GM18867 (cell line): ENCODE measurements around the gene GMDS.

Source experiments
- ATAC-seq: cut with Tn5 transposase; IDR thresholded peaks from one replicate; pipeline ENCODE4 v1.9.1; 2021; ENCODE audit warnings: mild to moderate bottlenecking, moderate library complexity; ENCODE audit not compliant: unreplicated experiment

The GMDS gene

GRCh38 chr6:1602049-1602713, 643.2 kb downstream of the GMDS start:
- ATAC-seq: no peak

- ATAC-seq: no peak
Observed at GRCh38 chr6:1601158-1602048, 644.0 kb downstream of the GMDS start.

GRCh38 chr6:1600764-1601157, 644.6 kb downstream of the GMDS start:
- no peak for ATAC-seq

GRCh38 chr6:1600063-1600763, 645.2 kb downstream of the GMDS start:
- no peak for ATAC-seq

DNA sequence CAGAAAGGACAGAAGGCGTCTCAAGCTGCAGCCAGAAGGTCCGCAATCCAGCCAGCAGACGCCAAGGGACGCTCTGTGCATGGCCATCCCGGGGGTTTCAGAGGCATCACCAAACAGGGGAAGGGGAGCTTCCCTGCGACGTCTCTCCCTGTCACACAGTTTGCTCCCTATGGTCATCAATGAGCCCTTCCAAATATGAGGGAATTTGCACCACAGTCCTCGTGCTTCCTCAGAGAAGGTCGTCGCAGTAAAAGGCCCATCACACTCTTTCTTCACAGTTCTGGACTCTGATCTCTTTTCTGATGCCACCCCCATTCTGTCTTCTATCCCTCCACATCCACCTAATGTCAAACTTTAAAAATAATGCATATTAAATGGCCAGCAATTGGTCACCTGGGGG, 645.9 kb downstream of the GMDS start:
- ATAC-seq: no peak

- ATAC-seq: no peak
Observed at GRCh38 chr6:1598886-1599285, 646.5 kb downstream of the GMDS start.

DNA sequence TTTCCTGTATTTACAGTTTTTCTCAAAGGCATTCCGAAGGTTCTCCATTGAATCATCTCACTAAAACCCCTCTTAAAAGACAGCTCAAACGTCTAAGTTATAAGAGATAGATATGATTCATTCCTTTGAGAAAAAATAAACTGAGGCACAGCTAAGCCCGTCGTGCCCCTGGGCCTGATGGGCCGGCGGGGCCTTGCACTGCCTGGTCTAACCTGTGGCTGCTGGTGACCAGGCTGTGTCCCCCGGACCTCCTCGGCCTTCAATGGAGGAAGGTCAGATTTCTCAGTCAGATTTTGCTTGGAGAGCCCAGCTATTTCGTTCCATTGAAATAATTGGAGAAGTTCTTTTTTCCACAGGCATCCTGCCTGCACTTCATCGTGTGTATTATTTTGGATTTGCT, 647.0 kb downstream of the GMDS start:
- no peak for ATAC-seq

DNA sequence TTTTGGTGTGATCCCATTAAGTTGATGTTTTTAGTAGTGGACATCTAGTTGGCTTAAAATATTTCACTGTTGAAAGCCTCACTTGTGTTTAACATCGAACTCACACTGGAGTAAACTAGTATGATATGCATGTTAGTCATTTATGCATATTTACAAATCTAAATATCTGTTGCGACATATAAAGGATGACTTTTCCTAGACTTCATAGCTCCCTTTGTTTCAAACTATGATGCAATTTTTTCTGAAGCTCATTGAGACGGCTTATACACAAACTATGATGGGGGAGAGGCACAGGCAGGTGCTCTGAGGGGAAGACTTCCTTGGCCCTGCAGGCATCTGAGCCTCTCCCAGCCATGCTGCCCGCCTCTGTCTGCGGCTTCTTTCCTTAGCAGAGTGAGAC, 647.5 kb downstream of the GMDS start:
- no peak for ATAC-seq

DNA sequence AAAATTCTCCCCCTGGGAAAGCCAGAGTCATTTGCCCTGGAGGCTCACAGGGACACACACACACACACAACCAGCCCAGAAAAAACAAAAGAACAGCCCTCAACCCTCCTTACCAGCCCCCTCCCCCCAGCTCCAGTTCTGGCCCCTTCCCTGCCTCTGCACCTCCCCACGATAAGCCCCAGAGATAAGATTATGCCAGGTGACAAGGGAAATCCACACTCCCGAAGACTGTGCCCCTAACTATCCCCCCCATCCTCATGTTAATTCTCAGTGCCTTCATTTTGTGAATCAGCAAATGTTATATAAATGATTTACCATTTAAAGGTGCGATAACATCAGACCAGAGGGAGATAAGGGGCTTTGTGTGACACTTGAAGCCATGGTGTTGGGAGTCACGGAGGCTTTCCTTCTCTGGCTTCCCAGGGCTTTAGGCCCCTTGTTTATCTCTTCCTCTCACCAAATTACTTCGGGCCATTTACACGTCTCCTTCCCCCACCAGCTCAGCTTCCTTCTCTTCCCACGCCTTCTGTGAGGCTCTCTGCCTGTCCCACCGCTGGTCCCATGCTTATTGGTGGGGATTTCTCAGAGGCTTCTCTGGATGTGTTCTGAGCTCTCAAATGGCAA, 648.2 kb downstream of the GMDS start:
- no peak for ATAC-seq

DNA sequence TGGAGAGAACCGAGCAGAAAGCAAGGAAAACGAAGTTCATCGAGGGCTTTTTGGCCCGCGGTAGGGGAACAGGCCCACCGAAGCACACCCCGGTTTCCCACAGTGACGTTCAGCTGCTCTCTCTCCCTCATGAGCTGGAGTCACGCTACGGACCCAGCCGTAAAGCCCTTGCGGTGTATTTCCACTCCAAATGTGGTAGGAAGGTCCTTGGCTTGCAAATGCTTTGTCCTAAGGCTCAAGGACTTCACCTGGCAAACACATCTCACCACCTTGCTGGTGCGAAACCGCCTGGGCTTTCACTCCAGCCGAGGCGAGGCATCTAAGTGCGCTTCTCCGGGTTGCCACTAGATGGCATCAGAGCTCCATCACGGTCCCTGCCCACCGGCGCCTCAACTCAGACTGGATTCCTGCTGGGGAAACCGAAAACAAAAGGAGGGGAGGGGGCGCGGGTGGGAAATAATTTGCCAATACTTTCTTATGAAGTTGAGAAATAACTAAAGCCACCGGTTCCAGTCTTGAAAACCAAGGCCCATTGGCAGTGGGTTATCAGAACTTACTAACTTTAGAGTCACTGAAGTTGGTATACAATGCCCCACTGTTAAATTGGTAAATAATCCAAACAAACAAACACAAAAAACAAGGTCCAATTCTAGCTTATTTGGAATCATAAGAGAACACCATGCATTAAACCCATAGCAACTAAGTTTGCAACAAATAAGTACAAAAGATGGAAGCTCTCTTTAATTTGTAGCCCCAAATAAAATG, 649.1 kb downstream of the GMDS start:
- peak; percentile 73 for ATAC-seq

GRCh38 chr6:1595271-1596087, 649.9 kb downstream of the GMDS start:
- ATAC-seq: no peak

DNA sequence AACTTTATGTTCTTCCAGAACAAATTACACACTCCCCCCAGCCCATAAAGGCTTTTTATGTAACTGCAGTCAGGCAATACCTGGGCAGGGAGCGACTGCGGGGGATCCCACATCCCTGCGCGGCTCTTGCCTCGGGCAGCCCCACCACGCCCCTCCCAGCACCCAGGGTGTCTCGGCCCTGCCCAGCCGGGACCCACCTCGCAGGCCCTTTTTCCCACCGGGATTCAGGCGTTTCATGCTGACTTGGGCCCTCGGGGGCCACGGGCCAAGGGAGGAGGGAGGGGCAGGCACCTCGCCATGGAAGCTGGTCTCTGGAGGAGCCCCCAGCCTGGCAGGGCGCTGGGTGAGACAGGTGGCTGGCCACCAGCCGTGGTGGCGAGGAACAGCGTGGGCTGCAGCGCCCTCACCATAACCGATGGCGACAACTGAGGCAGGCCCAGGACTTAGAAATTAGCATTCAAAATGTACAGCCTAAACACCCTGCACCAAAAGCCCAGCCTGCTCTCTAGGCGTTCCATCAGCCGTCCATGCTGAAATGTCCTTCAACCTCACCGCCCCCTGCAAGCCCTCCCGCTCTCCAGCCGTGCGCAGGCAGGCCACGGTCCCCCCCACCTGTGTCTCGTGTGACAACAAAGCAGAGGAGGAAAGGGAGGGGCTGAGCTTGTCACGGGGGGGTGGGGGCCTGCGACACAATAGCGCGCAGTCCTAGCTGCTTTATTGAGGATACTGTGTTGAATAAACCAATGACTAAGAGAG, 650.8 kb downstream of the GMDS start:
- no peak for ATAC-seq

- no peak for ATAC-seq
Observed at GRCh38 chr6:1593958-1594314, 651.5 kb downstream of the GMDS start.

DNA sequence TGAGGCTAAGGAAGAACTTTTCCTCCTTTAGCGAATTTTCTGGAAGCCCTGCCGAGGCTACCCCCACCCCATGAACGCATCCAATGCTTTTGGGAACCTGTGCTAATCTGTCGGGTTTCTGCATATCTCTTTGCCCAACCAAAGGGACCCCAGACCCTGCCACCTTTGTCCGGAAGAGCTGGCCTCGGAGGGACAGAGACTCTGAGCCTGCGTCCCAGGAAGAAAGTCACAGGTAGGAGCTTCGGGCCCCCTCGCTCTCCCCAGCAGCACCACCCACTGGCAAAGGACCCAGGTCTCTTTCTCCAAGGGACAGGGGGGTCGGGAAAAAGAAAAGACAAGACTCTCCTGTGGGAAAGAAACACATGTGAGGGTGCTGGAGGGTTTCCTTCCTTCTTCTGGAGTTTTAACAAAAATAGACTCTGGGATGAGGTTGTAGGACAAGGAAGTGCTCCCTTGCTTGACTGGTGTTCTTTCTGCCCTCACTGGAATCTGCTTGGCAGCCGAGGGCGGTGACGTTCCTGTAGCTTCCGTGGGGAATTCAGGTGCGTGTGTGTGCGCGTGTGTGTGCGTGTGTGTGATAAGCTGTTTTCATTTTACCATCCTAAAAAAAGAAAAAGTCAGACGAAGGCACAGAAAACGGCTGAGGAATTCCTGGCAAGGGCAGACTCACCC, 652.0 kb downstream of the GMDS start:
- no peak for ATAC-seq

DNA sequence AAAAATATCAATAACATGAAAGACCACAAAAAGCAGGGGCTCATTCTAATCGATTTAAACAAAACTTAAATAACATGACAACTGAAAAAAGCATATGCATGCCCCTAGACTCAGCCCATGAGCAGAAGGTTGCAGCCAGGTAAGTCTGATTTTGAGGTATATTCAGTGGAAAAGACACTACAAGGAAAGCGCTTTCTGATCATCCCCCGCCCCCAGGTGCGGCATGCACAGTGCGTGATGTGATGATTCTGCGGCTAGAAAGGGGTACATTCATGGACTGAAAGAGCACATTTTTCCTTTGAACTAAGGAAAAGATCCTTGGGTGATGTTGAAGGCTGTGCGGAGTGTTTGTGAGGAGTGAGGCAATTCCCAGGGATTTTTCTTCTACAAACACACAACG, 652.6 kb downstream of the GMDS start:
- ATAC-seq: no peak

DNA sequence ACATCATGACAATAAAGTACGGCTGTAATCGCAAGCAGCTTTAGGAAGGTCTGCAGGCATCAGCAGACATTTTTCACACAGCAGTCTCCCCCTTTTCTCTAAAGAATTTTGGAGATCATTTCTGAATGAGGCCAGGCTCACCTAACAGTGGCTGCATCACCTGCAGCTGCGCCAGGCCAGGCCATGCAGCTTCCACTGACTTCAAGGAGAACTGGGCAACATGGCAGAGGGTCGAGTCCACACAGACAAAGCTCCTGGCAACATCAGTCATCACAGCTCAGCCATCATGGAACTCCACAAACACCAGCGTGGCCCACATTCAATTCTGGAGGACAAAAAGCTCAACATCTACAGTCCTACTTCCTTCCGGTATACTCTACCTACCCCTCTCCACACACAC, 653.5 kb downstream of the GMDS start:
- no peak for ATAC-seq

DNA sequence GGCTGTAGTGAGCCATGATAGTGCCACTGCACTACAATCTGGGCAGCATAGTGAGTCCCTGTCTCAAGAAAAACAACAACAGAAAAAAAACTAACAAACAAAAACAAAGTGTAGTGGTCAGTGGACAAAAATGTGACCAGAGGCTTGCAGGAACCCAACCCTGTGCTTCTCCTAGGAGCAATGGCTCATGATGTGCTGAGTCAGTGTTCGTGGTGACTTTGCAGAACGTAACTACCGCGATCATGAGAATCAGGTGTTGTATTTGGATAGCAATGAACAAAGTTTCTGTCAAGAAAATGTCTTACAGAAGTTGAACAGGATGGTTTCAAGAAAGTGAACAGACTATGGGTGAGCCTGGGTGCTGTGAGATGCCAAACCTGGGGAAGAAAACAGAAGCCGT, 654.2 kb downstream of the GMDS start:
- ATAC-seq: no peak

GRCh38 chr6:1590580-1590979, 654.8 kb downstream of the GMDS start:
- ATAC-seq: no peak

DNA sequence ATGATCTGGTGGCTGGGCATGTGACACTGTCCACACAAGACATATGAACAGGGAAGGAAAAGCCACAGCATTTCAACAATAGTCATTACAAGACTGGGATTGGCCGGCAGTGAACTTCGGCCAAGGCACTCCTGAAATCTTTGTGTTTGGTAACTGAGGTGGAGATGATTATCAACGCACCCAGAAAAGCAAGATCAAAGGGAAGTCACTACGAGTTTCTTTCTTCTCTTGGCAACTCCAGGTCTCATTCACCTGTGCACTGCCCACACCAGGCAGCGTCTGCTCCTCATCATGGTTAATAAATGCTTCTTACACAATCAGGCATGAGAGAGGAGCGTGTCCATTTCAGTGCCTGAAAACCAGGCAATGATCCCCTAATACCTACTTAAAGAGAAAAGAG, 656.2 kb downstream of the GMDS start:
- ATAC-seq: no peak
